Activated CD4-positive, alpha-beta T cell treated with anti-CD3 and anti-CD28 coated beads, Interleukin-2, Interleukin-4, amounts not matched to agents 100 ng/mL and 50 ng/mL, durations not matched to agents 16 hours and 8 hours (primary cell): ENCODE data around the gene ADGRD1.
"Not testable (repeated sequence)": the region's sequence is repeated elsewhere in the genome, so short reads cannot be mapped to it uniquely, and the experiment has no call there.

Source experiments
- DNase-seq: peaks from one replicate; pipeline ENCODE4 v3.0.0-alpha.2; 2020; ENCODE audit warnings: low spot score

The ADGRD1 gene

DNA sequence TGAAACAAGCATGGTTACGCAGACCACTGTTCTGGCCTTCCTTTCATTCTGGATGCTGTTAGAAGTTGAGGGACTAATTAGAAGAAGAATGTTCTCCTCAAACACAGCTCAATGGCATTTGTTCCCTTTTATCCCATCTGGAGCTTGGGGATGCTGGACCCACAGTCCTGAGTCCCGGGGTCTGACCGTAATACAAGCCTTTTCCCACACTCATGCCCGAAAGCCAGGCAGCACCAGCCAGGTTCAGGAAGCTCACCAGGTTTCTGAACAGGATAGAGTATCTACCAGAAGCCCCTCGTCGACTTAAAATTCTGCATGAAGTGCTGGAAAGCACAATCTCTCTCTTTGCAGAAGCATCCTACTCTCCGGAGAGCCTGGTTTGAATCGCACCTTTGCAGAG lies 165.6 kb downstream of the ADGRD1 start:
- DNase-seq, result not testable (repeated sequence)

DNA sequence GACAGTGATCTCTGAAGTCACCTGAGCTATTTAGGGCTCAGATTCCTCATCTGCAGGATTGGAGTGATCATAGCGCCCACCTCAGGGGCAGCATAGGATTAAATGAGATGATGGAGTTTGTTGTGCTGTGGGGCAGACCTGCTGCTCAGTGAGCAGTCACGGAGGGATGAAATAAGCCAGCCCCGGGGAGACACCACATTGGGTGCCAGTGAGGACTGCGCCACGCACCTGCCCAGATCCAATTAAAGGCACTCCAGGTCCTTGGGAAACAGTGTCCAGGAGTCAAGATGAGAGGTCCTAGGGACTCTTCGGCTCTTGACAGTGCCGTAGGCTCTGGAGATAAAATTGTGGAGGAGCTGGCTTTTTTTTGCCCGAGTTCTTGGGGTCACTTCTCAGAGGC lies 166.2 kb downstream of the ADGRD1 start:
- DNase-seq, result no peak

DNA sequence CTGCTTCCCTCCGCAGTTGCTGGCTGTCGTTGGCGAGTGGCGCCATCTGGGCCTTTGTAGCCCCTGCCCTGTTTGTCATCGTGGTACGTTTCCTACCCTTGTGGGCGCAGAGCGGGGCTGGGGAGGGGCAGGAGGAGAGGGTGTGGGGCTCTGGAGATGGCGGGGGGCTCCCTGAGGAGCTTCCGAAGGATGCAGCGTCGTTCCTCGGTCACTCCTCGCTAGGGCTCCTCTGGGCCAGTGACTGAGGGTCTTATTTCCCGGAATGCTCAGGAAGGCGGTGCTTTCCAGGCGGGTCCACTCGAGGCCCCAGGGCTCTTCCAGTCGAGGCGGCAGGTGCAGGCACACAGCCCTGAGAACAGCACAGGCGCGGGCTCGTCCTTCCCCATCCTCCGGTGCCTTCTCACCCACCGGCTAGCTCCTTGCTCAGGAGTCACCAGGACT lies 167.1 kb downstream of the ADGRD1 start:
- no peak for DNase-seq

DNA sequence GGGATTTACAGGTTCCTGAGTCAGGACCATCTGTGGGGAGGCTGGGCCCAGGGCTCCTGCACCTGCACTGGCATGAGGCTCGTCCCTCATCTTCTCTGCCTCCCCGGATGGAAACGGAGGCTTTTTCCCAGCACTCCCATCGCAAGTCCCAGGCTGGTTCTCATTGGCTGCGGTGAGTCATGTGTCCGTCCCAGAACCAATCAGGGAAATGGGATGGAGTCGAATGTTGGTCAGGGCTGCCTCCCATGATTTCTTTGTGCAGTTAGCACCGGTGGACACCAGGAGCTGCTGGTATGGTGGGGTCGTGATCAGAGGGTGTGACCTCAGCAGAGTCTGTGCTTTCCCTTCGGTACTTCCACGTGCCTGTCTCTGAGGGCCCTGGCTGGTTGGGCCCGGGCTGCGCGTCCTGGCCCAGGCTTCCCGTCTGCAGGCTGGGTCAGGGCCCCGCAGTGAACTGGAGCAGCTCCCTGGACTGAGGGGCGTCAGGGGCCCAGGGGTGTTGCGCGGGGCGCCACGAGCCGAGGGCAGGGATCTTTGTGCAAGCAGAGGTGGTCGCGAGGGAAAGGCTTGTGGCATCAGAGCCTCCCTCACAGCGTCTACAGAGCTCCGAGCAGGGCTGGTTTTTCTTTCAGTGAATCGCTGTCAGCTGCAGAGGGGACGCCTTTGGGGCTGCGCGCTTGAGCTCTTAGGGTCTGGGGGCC lies 168.1 kb downstream of the ADGRD1 start:
- no peak for DNase-seq

DNA sequence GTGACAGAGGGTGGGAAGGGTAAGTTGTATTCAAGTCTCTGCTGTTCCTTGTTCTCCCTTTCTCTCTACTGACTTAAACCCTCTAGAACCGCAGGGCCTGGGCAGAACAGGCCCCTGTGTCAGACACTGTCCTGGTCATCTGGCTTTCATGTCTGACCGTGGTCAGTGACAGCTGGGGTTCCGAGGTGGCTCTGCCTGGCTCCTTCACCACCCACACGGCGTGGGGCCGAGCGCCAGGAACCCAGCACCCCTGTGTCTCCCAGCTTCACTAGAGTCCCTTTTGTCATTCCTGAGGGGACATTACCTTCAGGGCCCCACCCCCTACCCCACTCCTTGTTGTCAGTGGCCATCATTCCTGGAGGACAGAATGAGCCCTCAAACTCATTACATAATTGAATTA lies 168.9 kb downstream of the ADGRD1 start:
- no peak for DNase-seq

DNA sequence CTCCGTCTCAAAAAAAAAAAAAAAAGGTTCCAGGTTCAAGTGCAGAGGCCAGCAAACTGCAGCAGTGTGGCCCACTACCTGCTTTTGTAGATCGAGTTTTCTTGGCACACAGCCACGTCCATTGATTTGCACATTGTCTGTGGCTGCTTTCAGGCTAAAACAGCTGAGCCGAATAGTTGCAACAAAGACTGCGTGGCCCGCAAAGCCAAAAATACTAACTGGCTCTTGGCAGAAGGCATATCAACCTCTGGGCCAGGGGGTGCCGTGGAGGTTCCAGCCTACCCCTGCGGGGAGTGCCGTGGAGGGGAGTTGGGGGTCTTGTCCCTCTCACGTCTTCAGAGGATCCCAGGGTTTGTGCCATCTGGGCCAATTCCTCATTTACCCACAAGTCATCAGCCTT lies 170.1 kb downstream of the ADGRD1 start:
- no peak for DNase-seq

DNA sequence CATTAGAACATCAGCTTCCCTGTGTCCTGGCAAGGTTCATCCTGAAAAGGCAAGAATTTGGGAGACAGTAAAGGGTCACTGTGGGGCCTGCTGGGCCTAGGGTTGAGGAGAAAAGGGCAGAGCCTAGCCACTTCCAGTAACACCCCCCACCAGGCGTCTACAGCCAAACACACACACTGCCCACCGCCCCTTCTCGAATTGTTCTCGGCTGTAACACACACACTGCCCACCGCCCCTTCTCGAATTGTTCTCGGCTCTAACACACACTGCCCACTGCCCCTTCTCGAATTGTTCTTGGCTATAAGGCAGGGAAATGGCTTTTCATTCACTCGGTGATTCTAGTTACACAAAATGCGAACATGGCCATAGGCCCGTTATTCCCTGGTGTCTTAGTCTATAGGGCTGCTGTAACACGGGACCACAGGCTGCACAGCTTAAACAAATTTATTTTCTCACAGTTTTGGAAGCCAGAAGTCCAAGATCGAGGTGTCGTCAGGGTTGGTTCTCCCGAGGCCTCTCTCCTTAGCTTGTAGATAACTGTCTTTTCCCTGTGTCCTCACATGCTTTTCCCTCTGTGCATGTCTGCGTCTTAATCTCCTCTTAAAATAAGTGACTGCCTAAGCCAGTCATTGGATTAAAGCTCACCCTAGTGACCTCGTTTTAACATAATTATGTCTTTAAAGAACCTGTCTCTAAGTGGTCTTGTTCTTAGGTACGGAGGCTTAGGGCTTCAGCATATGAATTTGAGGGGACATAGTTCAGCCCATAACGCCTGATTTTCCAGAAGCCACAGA lies 171.0 kb downstream of the ADGRD1 start:
- DNase-seq, result no peak

DNA sequence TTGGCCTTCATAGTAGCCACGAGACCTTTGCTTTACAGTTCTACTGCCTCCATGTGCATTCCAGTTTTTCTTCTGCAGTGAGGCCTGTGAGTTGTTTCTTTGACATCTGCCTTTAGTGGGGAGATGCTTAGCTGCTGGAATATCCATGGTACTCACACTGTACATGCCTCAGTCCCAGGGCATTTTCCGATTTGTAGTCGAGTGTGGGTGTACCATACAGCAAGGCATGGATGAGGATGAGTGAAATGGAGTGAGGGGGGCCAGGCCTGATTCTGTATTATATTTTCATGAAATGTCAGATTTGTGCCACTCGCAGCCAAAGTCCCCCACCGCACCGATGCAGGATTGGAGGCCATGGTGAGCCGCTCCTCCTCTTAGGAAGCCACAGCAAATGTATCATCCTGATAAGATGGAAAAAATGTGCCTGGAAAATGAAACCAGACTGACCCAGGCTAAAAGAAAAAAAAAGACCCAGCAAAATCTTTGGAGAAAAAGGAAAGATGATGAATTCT lies 173.0 kb downstream of the ADGRD1 start:
- DNase-seq, result no peak

DNA sequence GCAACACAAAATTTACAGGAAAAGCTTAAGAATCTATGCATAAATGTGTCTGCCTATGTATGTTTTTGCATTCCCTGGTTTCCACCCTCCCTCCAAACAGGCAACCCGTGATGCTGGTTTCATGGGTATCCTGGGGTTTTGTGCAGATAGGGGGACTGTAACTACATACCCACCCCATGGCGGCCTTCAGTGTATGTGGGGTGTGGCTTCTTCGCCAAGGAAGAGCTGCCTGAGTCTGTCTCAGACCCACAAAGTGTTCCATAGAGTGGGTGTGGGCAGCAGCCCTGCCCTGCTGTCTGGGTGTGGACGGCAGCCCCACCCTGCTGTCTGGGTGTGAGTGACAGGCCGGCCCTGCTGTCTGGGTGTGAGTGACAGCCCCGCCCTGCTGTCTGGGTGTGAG lies 174.8 kb downstream of the ADGRD1 start:
- no peak for DNase-seq

DNA sequence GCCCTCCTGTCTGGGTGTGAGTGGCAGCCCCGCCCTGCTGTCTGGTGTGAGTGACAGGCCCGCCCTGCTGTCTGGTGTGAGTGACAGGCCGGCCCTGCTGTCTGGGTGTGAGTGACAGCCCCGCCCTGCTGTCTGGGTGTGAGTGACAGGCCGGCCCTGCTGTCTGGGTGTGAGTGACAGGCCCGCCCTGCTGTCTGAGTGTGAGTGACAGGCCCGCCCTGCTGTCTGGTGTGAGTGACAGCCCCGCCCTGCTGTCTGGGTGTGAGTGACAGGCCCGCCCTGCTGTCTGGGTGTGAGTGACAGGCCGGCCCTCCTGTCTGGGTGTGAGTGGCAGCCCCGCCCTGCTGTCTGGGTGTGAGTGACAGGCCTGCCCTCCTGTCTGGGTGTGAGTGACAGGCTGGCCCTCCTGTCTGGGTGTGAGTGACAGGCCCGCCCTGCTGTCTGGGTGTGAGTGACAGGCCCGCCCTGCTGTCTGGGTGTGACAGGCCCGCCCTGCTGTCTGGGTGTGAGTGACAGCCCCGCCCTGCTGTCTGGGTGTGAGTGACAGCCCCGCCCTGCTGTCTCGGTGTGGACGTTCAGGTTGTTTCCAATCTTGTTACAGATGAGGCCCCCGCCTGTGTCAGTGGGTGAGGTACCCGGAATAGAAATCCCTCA lies 175.4 kb downstream of the ADGRD1 start:
- DNase-seq, result not testable (repeated sequence)

DNA sequence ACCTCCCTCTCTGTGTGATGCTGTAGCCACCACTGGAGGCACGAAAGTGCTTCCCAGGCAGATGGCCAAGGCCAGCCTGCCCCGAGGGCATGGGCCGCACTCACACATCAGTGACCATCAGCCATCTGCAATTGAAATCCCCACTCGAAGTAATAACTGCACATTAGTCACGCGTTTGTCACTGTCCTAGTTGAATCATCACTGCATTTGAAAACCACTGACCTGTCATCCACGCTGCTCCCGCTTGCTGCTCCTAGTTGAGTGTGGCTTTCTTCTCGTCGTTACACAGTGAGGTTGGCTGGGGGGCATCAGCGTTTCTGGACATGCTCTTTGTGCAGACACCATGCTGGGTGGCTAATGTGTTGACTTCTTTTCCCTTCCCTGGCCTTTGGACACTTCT lies 176.1 kb downstream of the ADGRD1 start:
- DNase-seq, result no peak

DNA sequence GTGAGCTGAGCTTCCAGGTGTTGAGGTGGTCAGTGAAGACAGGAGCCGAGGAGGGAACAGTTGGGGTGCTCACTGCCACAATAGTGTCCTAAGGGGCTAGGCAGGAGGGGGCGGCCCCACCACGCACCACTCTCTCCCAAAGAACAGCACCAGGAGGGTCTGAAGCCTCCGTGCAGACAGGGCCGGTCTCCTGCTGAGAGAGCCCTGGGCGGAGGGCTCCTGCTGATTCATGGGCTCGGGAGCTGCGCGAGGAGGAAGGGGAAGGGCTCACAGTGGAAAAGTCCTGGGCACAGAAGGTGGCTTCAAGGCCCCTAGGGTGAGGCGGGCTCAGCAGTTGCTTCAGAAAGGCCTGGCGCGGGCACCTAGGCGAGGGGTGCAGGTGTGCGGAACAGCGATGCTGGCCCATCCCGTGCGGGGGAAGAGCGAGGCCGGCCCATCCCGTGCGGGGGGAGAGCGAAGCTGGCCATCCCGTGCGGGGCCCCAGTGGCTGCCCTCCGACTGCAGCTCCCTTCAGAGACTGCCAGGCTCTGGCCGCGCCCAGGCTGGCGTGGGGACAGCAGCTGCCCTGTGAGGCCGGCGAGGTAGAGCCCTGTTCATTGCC lies 176.7 kb downstream of the ADGRD1 start:
- DNase-seq, result no peak

DNA sequence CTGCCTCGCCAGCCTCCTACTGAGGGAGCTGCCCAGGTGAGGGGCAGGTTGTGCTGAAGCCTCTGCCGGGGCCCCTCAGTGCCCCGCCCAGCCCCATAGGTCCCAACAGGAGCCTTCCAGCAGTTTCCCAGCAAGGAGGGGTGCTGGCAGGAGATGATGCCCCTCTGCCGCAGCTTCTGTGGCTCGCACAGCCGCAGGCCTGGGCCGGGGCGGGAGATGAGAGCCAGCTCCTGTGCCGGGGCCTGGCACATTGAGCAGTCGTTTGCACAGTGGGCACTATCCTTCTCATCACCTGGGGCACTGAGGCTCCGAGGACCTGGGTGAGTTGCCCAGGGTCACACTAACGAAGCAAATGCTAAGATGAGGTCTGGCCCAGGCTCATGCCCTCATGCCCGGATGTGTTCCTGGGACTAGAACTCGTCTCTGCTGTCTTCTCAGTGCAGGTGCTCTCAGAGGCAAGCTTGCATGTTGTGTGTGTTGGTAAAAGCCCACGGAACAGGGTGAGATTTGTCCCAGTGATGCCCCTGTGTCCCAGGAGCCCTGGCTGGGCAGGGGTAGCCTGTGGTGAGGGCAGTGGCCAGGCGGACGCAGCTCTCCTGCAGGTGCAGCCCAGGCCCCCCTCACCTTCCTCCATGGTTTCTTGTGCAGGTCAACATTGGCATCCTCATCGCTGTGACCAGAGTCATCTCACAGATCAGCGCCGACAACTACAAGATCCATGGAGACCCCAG lies 177.5 kb downstream of the ADGRD1 start:
- DNase-seq, result no peak

DNA sequence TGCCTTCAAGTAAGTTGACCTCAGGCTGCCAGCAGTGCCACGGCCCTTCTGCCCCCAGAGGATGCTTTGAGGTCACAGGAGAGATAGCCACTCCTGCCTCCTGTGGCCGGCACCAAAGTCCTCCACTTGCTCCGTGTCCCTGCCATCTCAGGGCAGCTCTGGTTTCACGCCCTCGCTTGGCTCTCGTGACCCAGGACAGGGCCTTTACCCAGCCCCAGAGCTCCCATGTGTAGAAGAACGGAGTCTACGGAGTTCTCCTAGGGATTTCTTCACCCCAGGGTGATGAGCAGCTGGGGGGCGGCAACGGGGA lies 178.1 kb downstream of the ADGRD1 start:
- DNase-seq, result no peak

DNA sequence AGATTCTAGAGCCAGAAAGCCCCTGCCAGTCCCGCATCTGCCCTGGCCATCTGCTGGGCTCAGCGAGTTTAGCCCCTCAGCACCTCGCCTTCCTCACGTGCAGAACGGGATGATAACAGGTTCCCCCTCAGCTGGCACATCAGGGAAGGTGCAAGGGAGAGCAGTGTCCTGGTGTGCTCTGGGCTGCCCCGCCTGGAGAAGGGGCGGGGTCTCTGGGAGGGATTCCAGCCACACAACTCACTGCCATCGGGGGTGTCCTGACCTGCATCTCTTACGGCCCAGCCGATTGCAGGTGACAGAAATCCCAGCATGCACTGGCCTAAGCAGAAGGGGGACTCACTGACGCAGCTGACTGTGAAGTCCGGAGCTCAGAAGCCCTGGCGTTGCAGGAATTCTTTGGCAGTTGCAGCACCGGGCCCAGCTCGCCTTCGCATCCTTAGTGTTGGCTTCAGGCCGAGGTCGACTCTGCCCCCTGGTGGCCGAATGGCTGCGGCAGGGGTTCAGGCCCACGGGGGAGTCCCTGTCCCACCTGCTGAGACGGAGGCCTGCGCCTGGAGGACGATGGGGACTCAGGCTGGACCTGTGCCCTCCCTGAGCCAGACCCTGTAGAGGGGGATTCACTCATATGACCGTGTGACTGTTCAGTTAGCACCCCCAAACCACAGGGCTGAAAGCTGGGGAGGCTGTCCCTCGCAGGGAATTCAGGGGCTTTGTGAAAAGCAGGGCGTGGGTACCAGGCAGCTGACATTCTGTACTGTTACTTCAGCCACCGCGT lies 178.6 kb downstream of the ADGRD1 start:
- peak; percentile 66 for DNase-seq

DNA sequence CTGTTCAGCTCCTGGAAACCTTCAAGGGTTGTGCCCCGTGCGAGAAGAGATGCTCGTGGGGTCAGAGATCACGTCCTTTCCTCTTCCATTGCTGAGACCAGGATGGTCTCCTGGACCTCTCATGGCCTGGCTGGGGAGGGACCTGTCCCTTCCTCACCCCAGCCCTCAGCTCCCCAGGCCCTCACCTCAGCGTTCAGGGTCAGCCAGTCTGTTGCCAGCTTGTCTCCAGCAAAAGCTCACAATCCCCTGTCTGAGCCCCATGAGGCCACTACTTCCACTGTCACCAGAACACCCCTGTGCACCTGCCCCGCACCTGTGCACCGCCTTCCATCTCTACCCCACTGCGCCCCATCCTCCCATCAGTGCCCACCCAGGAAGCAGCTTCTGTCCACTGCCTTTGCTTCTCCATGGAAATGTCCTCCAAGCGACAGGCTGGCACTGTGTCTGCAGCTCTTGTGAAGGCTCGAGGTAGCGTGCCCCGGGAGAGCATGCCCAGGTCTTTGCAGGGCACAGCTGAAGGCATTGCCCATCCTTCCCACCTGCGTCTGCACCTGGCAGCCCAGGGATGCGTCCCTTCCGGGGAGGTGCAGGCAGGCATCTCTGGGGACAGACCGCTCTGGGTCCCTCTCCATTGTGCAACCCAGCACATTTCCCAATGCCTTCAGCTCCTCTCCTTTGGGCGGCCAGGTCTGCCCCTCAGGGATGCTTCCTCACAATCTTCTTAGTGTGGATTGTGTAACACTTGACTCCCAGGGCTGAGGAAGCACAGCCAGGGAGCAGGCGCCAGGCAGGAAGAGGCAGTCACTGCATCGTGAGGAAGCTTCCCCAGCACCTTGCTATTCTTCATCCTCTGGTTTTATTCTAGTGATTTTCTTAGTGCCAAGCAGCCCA lies 179.6 kb downstream of the ADGRD1 start:
- no peak for DNase-seq

DNA sequence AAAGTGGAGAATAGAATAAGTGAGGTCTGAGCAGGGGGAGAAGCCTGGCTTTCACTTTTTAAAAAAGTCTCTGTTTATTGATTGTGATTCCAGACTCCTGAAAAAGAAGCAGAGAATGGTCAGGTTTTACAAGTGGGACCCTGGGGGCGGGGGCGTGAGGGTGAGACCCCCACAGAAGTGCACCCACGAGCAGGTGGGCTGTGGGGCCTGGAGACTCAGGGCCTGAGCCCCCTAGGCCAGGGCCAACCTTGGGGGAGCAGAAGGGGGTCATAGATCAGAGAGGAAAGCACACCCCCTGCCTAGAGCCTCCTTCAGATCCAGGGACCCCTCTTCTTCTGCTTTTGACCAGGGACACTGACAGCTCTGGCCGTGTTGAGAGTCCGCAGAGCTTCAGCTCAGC lies 180.3 kb downstream of the ADGRD1 start:
- no peak for DNase-seq

DNA sequence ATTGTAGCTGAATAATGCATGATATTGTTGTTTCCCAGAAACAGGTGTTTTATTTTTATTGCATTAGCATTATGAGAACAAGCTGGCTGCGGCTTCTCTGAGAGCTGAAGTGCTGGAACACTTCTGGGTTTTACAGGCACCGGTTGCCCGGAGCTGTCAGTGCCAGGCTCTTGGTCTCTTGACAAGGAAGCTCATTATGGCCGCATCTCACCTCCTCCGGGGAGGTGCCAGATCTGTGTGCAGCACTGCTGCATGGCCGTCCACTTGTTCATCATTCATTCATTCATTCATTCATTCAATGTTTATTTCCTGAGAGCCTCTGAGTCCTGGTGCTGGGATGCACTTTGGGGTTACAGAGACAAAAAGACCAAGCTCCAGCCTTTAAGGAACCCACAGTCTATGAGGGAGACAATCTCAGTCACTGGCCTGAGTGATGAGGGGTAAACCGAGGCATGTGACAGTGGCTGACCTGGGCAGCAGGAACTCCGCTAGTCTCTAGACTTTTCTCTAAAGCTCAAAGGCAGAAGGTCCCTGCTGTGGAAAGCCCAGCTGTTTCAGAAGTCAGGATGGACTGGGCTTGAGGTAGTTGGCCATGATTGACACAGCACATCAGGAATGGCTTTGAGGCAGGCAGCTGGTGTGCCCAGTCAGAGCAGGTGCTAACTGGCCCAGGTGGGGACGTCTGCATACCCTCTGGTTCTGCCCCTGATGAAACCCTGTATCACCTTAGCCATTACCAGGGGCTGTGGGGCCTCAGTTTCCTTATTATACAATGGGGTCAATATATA lies 181.0 kb downstream of the ADGRD1 start:
- no peak for DNase-seq

DNA sequence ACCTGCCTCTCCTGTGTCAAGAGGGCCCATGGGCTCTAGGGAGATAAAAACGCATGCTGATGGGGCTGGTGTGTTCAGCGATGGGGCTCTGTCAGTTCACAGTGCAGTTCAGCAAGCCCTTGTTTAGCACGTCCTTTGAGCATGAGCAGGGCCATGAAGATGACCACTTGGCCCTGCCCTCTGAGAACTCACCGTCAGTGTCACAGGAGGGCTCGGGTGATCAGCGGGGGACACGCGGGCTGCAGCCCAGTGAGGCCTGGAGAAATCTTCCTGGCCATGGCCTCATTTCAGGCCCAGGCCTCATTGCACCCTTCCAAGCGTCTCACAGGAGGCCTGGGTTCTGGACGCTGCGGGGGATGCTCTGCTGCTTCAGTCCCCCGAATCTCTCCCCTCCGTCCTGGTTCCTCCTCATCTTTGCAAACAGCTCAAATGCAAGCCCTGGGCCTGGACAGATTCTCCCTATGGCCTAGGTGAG lies 181.6 kb downstream of the ADGRD1 start:
- no peak for DNase-seq
